K562 (cell line): Measurements from ENCODE around the gene CNPY4. TPM values are rescaled to one million over a fixed set of nuclear protein-coding genes. Genes with fewer than 3 reads are reported as not detected.

Experiments used
- EP400 ChIP-seq: fragments of 450-650 bp; IDR thresholded peaks from 2 replicates; pipeline ENCODE4 v1.6.1; 2017; ENCODE audit warnings: antibody characterized with exemption, mild to moderate bottlenecking, moderate library complexity
- polyA plus RNA-seq, 8 experiments: library from polyadenylated mRNA; depleted of rRNA in 4 of 8; stranded (reverse) in 5 of 8; unstranded in 3 of 8; fragments of >200 nt; fragmentation: Nextera tagmentation in 2 of 8; fragmentation: Illumina TruSeq in 1 of 8; extraction: Ambion mirVana in 2 of 8; extraction: Trizol in 1 of 8; gene quantifications; 2 replicates each; pipeline versions ENCODE4 v1.2.1 to v1.2.3, GENCODE V29; 2011 to 2014; ENCODE audit warnings: inconsistent platforms in 1 of 8, missing spikeins in 1 of 8
- total RNA-seq, 7 experiments: library from RNA; depleted of rRNA in 6 of 7; stranded (reverse); fragments of >200 nt in 6 of 7; fragmentation: Illumina TruSeq in 2 of 7; extraction: Trizol in 2 of 7; gene quantifications; 2 replicates each; pipeline versions ENCODE4 v1.2.1 to v1.2.3, GENCODE V29; 2011 to 2021; ENCODE audit warnings: low replicate concordance in 1 of 7
- TF ChIP-seq, protein P1 (sequence below): fragments of 200-800 bp; sonication (Bioruptor generic); IDR thresholded peaks from 2 replicates; pipeline ENCODE4 v1.6.1; 2016; ENCODE audit warnings: missing genetic modification characterization, missing compliant biosample characterization

CNPY4 gene
- total and polyA plus RNA-seq, 9 of the 15 experiments (the other 6 are each of a cell fraction or from before 2014, with no cell fraction given), result 1.9 to 11.2 (median 7.0) TPM

GRCh38 chr7:100155553-100156317 lies 36.3 kb downstream of the CNPY4 start (continued):
- TF ChIP-seq, protein P1, sequence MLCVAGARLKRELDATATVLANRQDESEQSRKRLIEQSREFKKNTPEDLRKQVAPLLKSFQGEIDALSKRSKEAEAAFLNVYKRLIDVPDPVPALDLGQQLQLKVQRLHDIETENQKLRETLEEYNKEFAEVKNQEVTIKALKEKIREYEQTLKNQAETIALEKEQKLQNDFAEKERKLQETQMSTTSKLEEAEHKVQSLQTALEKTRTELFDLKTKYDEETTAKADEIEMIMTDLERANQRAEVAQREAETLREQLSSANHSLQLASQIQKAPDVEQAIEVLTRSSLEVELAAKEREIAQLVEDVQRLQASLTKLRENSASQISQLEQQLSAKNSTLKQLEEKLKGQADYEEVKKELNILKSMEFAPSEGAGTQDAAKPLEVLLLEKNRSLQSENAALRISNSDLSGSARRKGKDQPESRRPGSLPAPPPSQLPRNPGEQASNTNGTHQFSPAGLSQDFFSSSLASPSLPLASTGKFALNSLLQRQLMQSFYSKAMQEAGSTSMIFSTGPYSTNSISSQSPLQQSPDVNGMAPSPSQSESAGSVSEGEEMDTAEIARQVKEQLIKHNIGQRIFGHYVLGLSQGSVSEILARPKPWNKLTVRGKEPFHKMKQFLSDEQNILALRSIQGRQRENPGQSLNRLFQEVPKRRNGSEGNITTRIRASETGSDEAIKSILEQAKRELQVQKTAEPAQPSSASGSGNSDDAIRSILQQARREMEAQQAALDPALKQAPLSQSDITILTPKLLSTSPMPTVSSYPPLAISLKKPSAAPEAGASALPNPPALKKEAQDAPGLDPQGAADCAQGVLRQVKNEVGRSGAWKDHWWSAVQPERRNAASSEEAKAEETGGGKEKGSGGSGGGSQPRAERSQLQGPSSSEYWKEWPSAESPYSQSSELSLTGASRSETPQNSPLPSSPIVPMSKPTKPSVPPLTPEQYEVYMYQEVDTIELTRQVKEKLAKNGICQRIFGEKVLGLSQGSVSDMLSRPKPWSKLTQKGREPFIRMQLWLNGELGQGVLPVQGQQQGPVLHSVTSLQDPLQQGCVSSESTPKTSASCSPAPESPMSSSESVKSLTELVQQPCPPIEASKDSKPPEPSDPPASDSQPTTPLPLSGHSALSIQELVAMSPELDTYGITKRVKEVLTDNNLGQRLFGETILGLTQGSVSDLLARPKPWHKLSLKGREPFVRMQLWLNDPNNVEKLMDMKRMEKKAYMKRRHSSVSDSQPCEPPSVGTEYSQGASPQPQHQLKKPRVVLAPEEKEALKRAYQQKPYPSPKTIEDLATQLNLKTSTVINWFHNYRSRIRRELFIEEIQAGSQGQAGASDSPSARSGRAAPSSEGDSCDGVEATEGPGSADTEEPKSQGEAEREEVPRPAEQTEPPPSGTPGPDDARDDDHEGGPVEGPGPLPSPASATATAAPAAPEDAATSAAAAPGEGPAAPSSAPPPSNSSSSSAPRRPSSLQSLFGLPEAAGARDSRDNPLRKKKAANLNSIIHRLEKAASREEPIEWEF (CRISPR knock-in tag), result no peak
- TF ChIP-seq EP400, result no peak
